ENCODE results near the gene PKDREJ. TPM values are rescaled to one million over a fixed set of nuclear protein-coding genes. Genes with fewer than 3 reads are reported as not detected.

PKDREJ gene
- total RNA-seq, 1 experiment from 2014 or later: not detected

DNA sequence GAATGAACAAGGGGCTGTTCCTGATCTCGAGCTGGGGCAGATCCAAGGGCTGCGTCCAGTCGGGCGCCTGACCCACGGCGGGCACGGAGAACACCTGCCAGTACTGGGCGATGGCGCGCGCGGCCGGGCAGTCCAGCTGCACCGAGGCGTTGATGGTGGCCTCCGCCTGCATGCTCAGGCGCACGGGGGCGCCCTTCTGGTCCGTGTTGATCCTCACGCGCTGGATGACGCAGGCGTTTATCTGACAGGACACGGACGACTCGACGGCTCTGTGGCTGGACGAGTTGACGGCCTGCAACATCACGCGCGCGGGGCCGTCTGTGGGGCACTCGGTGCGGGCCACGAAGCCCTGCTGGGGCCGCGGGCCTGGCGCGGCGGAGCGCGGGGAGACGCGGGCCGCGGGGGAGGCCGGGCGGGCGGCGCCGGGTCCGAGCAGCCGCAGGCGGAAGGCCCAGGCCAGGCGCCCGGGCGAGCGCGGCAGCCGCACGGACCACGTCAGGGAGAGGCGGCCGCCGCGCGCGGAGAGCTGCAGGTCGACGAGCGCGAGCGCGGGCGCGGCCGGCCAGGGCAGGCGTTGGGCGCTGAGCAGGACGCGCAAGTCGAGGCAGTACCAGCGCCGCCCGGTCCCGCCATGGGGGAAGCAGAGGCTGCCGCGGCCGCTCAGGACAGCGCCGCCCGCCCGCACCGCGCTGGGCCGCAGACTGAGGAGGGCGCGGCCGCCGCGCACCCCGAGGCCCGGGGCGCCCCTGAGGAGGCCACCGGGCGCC is 511 bp downstream of the PKDREJ start:
- H3K4me1 ChIP-seq (ENCODE audit: low read length): peaks cover 9% of the 10 kb centered on the region
- no peak overlapping the region for H3K9ac ChIP-seq (ENCODE audit: low read length)
- no peak overlapping the region for H2AFZ ChIP-seq (ENCODE audit: low read length)
- no peaks in the 10 kb centered on the region for H3K36me3 ChIP-seq (ENCODE audit: insufficient read depth, low read length)
- H3K9me2 ChIP-seq (replicated peaks; ENCODE audit: insufficient read depth, low read length): no peaks in the 10 kb centered on the region
- no peaks in the 10 kb centered on the region for H4K20me1 ChIP-seq (ENCODE audit: insufficient read depth, low read depth, low read length)
- H3K79me2 ChIP-seq (ENCODE audit: low read length): no peaks in the 10 kb centered on the region
- no peaks in the 10 kb centered on the region for H3K9me3 ChIP-seq (ENCODE audit: low read length)
- DNase-seq: no peak
- no peak overlapping the region for H3K4me2 ChIP-seq (ENCODE audit: low read depth, low read length, poor library complexity, severe bottlenecking)
- H3K27me3 ChIP-seq (ENCODE audit: low read length): no peaks in the 10 kb centered on the region
- no peak overlapping the region for H3K27ac ChIP-seq (ENCODE audit: low read length)
- no peak overlapping the region for H3K4me3 ChIP-seq (ENCODE audit: low read length)

DNA sequence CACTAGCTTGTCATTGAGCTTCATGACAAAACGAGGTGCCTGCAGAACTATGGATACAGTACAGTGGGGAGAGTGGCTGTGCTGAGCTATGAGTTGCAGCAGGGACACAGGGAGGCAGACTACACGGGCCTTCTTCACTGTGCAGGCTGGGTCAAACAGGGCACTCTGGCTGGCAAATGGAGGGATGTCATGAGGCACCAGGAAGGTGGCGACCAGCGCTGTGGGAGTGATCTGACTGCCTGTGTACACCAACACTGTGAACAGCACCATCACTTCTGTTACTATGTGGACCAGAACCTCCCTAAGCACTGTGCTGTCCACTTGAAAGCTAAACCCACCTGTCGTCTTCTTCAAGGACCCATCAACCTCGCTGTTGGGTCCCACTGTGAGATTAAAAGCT is 3.1 kb downstream of the PKDREJ start:
- H3K9ac ChIP-seq (ENCODE audit: low read length): no peak overlapping the region

GRCh38 chr22:46259374-46259773 is 3.8 kb downstream of the PKDREJ start:
- no peaks in the 10 kb centered on the region for H3K9me2 ChIP-seq (replicated peaks; ENCODE audit: insufficient read depth, low read length)

More for the DNA sequence above, 3.1 kb downstream of the PKDREJ start:
- Histone ChIP-seq H3K36me3 (ENCODE audit: insufficient read depth, low read length) (no peaks in the 10 kb centered on the region), H4K20me1 (ENCODE audit: insufficient read depth, low read depth, low read length) (no peaks in the 10 kb centered on the region), H3K4me3 (ENCODE audit: low read length) (no peak overlapping the region), H3K27me3 (ENCODE audit: low read length) (no peaks in the 10 kb centered on the region), H3K79me2 (ENCODE audit: low read length) (no peaks in the 10 kb centered on the region), H3K9me2 (replicated peaks; ENCODE audit: insufficient read depth, low read length) (no peaks in the 10 kb centered on the region), H3K9me3 (ENCODE audit: low read length) (no peaks in the 10 kb centered on the region), H2AFZ (ENCODE audit: low read length) (no peak overlapping the region), H3K4me1 (ENCODE audit: low read length) (peaks cover 3% of the 10 kb centered on the region), H3K4me2 (ENCODE audit: low read depth, low read length, poor library complexity, severe bottlenecking) (no peak overlapping the region), H3K27ac (ENCODE audit: low read length) (no peak overlapping the region)
- DNase-seq: no peak

DNA sequence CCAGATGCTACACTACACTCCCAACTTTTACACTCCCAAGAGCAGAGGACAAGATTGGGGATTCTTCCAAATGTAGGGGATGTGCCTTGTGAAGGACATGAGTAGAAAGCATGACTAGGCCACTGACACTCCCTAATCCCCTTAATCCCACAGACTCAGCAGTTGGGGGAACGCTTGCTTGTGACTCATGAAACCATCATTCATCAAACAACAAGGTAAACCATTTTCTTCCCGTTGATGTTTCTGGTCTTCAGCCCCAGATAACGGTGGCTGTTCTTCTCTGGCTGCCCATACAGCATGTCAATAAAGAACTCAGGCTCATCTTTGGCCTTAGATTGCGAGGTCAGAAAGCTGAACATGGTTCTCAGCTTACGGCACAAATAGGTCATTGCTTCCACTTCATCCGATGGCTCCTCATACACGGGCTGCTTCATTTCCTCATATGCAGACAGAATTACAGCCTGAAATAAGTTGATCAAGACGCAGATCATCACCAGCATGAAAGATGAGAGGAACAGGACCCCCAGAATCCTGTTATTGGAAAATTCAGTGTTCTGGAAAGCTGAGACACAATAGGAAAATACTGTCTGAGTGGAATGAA is 6.7 kb downstream of the PKDREJ start:
- H3K27me3 ChIP-seq (ENCODE audit: low read length): no peaks in the 10 kb centered on the region
- DNase-seq: no peak
- no peak overlapping the region for H3K27ac ChIP-seq (ENCODE audit: low read length)
- no peaks in the 10 kb centered on the region for H3K79me2 ChIP-seq (ENCODE audit: low read length)
- no peak overlapping the region for H2AFZ ChIP-seq (ENCODE audit: low read length)
- H3K9me2 ChIP-seq (replicated peaks; ENCODE audit: insufficient read depth, low read length): no peaks in the 10 kb centered on the region
- no peaks in the 10 kb centered on the region for H3K9me3 ChIP-seq (ENCODE audit: low read length)
- H3K4me1 ChIP-seq (ENCODE audit: low read length): peaks cover 3% of the 10 kb centered on the region
- H3K9ac ChIP-seq (ENCODE audit: low read length): no peak overlapping the region
- no peaks in the 10 kb centered on the region for H4K20me1 ChIP-seq (ENCODE audit: insufficient read depth, low read depth, low read length)
- no peak overlapping the region for H3K4me3 ChIP-seq (ENCODE audit: low read length)
- no peak overlapping the region for H3K4me2 ChIP-seq (ENCODE audit: low read depth, low read length, poor library complexity, severe bottlenecking)
- H3K36me3 ChIP-seq (ENCODE audit: insufficient read depth, low read length): no peaks in the 10 kb centered on the region

More at GRCh38 chr22:46259374-46259773, 3.8 kb downstream of the PKDREJ start:
- Histone ChIP-seq H3K4me3 (ENCODE audit: low read length) (no peak overlapping the region), H3K4me2 (ENCODE audit: low read depth, low read length, poor library complexity, severe bottlenecking) (no peak overlapping the region), H3K79me2 (ENCODE audit: low read length) (no peaks in the 10 kb centered on the region), H2AFZ (ENCODE audit: low read length) (no peak overlapping the region), H3K36me3 (ENCODE audit: insufficient read depth, low read length) (no peaks in the 10 kb centered on the region), H3K27ac (ENCODE audit: low read length) (no peak overlapping the region), H3K4me1 (ENCODE audit: low read length) (peaks cover 3% of the 10 kb centered on the region), H4K20me1 (ENCODE audit: insufficient read depth, low read depth, low read length) (no peaks in the 10 kb centered on the region), H3K9ac (ENCODE audit: low read length) (no peak overlapping the region), H3K27me3 (ENCODE audit: low read length) (no peaks in the 10 kb centered on the region), H3K9me3 (ENCODE audit: low read length) (no peaks in the 10 kb centered on the region)
- no peak for DNase-seq

GRCh38 chr22:46251816-46252380 is 11.2 kb downstream of the PKDREJ start:
- Histone ChIP-seq H2AFZ (ENCODE audit: low read length) (no peak overlapping the region), H3K9me2 (replicated peaks; ENCODE audit: insufficient read depth, low read length) (no peaks in the 10 kb centered on the region), H3K4me3 (ENCODE audit: low read length) (no peak overlapping the region), H3K9me3 (ENCODE audit: low read length) (no peaks in the 10 kb centered on the region), H4K20me1 (ENCODE audit: insufficient read depth, low read depth, low read length) (no peaks in the 10 kb centered on the region), H3K36me3 (ENCODE audit: insufficient read depth, low read length) (no peaks in the 10 kb centered on the region), H3K27ac (ENCODE audit: low read length) (no peak overlapping the region), H3K4me2 (ENCODE audit: low read depth, low read length, poor library complexity, severe bottlenecking) (peak overlapping the region; percentile 88), H3K9ac (ENCODE audit: low read length) (no peak overlapping the region), H3K27me3 (ENCODE audit: low read length) (no peaks in the 10 kb centered on the region), H3K4me1 (ENCODE audit: low read length) (peaks cover 23% of the 10 kb centered on the region), H3K79me2 (ENCODE audit: low read length) (peaks cover 9% of the 10 kb centered on the region)
- no peak for DNase-seq

DNA sequence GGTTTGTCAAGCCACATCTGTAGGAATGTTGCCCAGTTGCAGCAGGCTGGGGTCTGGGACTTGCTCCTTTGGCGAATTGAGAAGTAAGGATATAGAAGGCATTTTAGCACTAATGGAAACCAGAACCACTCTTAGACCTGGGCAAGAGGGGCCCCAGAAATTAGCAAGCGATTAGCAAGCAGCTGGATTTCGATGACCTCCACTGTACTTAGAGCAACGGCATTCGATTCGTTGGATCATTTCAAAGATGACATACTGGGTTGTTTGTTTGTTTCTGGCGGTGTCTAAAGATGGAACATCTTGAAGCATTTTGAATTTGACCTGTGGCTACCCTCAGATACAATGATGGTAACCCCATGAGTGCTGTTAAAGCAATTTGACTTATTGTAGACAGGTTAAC is 11.9 kb downstream of the PKDREJ start:
- Histone ChIP-seq H3K9ac (ENCODE audit: low read length) (peak overlapping the region; percentile 99), H3K4me2 (ENCODE audit: low read depth, low read length, poor library complexity, severe bottlenecking) (peak overlapping the region; percentile 88), H3K9me2 (replicated peaks; ENCODE audit: insufficient read depth, low read length) (no peaks in the 10 kb centered on the region), H3K4me1 (ENCODE audit: low read length) (peaks cover 23% of the 10 kb centered on the region), H3K9me3 (ENCODE audit: low read length) (no peaks in the 10 kb centered on the region), H3K27ac (ENCODE audit: low read length) (no peak overlapping the region), H3K27me3 (ENCODE audit: low read length) (no peaks in the 10 kb centered on the region), H4K20me1 (ENCODE audit: insufficient read depth, low read depth, low read length) (no peaks in the 10 kb centered on the region), H3K79me2 (ENCODE audit: low read length) (peaks cover 9% of the 10 kb centered on the region), H3K4me3 (ENCODE audit: low read length) (peak overlapping the region; percentile 97), H2AFZ (ENCODE audit: low read length) (no peak overlapping the region), H3K36me3 (ENCODE audit: insufficient read depth, low read length) (no peaks in the 10 kb centered on the region)
- no peak for DNase-seq

GRCh38 chr22:46250783-46251125 is 12.4 kb downstream of the PKDREJ start:
- Histone ChIP-seq H3K4me3 (ENCODE audit: low read length) (peak overlapping the region; percentile 97), H3K9ac (ENCODE audit: low read length) (peak overlapping the region; percentile 99)

DNA sequence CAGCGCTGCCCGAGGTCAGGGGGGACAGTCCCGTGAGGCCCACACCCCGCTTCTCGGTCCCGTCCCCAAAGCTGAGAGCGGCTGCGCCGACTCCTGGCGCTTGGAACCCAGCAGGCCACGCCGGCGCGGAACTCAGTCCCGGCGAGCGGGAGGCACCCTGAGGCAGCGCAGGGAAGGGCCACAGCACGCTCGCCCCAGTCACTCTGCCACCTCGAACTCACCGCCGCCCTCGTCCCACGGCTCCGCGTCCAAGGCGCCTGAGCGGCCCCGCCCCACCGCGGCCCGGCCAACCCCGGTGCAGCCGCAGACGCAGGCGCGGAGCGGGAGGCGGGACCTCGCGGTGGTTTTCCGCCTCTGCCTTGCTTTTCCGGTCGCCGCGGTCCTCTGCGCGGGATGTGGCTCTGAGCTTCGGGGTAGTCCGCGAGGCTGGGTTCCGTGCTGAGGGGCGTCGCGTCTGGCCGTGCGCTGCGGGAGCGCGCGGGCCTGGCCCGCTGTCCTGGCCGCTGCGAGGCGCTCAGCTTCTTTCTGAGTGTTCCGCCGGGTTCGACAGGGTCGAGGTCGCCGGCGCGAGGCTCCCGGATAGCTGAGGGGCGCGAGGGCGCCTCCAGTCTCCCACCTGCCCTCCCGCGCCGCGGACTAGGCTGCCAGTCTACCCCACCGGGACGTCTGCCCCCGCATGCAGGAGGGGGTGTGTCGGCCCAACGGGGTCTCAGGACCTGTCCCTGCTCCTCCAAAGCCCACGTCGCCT is 12.9 kb downstream of the PKDREJ start, which contains the start of gene CDPF1:
Gene CDPF1 (minus strand): TSS at position 259 of the 748 bp plus-strand sequence. CDS start 2,009 bp downstream, outside the sequence.
- Histone ChIP-seq H3K9ac (ENCODE audit: low read length) (peak within 1 kb of the TSS; percentile 99), H2AFZ (ENCODE audit: low read length) (peak within 1 kb of the TSS; percentile 89; the same call in 1 of the 2 replicates), H3K9me3 (ENCODE audit: low read length) (no peaks in the 10 kb centered on the region), H4K20me1 (ENCODE audit: insufficient read depth, low read depth, low read length) (no peaks in the 10 kb centered on the region), H3K9me2 (replicated peaks; ENCODE audit: insufficient read depth, low read length) (no peaks in the 10 kb centered on the region), H3K4me1 (ENCODE audit: low read length) (peaks cover 23% of the 10 kb centered on the region), H3K27ac (ENCODE audit: low read length) (peak within 1 kb of the TSS; percentile 77), H3K4me3 (ENCODE audit: low read length) (peak within 1 kb of the TSS; percentile 97), H3K79me2 (ENCODE audit: low read length) (peaks cover 9% of the 10 kb centered on the region), H3K27me3 (ENCODE audit: low read length) (no peaks in the 10 kb centered on the region), H3K4me2 (ENCODE audit: low read depth, low read length, poor library complexity, severe bottlenecking) (peak within 1 kb of the TSS; percentile 88), H3K36me3 (ENCODE audit: insufficient read depth, low read length) (no peaks in the 10 kb centered on the region)
- DNase-seq: peak; percentile 95

More at GRCh38 chr22:46250783-46251125, 12.4 kb downstream of the PKDREJ start:
- Histone ChIP-seq H3K9me3 (ENCODE audit: low read length) (no peaks in the 10 kb centered on the region), H4K20me1 (ENCODE audit: insufficient read depth, low read depth, low read length) (no peaks in the 10 kb centered on the region), H2AFZ (ENCODE audit: low read length) (no peak overlapping the region; the same call in 1 of the 2 replicates), H3K9me2 (replicated peaks; ENCODE audit: insufficient read depth, low read length) (no peaks in the 10 kb centered on the region), H3K27me3 (ENCODE audit: low read length) (no peaks in the 10 kb centered on the region), H3K27ac (ENCODE audit: low read length) (no peak overlapping the region), H3K79me2 (ENCODE audit: low read length) (peaks cover 9% of the 10 kb centered on the region), H3K4me2 (ENCODE audit: low read depth, low read length, poor library complexity, severe bottlenecking) (peak overlapping the region; percentile 88), H3K36me3 (ENCODE audit: insufficient read depth, low read length) (no peaks in the 10 kb centered on the region), H3K4me1 (ENCODE audit: low read length) (peaks cover 23% of the 10 kb centered on the region)
- DNase-seq: peak; percentile 46

Data from Karpas-422 (cell line).